A549 (cell line): ENCODE results near the gene ZNF526. TPM values are rescaled to one million over a fixed set of nuclear protein-coding genes. Genes with fewer than 3 reads are reported as not detected.
A peak's percentile ranks its signal among the peaks of the same experiment; 100 is the strongest.

ENCODE experiments used
- ATOH8 ChIP-seq: fragments of 250-450 bp; sonication (Bioruptor Pico); IDR thresholded peaks from 2 replicates; pipeline ENCODE4 v1.5.0; 2020; ENCODE audit warnings: low read depth, mild to moderate bottlenecking, moderate library complexity
- BCL3 ChIP-seq: fragments of >200 bp; sonication (Bioruptor Twin); formaldehyde crosslinking; IDR thresholded peaks from 3 replicates; pipeline ENCODE4 v1.6.1; 2016
- BHLHE40 ChIP-seq: IDR thresholded peaks from 2 replicates; pipeline ENCODE4 v1.6.1; 2012; ENCODE audit warnings: low read depth, low read length, inconsistent platforms
- CHD4 ChIP-seq: fragments of 200-600 bp; sonication (generic); IDR thresholded peaks from 2 replicates; pipeline ENCODE4 v1.6.1; 2016; ENCODE audit warnings: antibody characterized with exemption, mild to moderate bottlenecking, borderline replicate concordance
- EHF ChIP-seq: fragments of 250-450 bp; sonication (Bioruptor Pico); IDR thresholded peaks from 2 replicates; pipeline ENCODE4 v1.5.0; 2020; ENCODE audit warnings: mild to moderate bottlenecking
- EHMT2 ChIP-seq: fragments of 200-600 bp; sonication (generic); IDR thresholded peaks from 2 replicates; pipeline ENCODE4 v1.6.1; 2016; ENCODE audit warnings: antibody characterized with exemption, low read depth, mild to moderate bottlenecking, moderate library complexity
- ESRRA ChIP-seq: fragments of 150-350 bp; IDR thresholded peaks from 2 replicates; pipeline ENCODE4 v1.6.1; 2014; ENCODE audit warnings: mild to moderate bottlenecking, low read length, borderline replicate concordance
- HDAC2 ChIP-seq: fragments of 200-600 bp; sonication (generic); IDR thresholded peaks from 2 replicates; pipeline ENCODE4 v1.6.1; 2016
- HEYL ChIP-seq: fragments of 250-450 bp; sonication (Bioruptor Pico); IDR thresholded peaks from 2 replicates; pipeline ENCODE4 v1.8.0; 2021; ENCODE audit warnings: mild to moderate bottlenecking, moderate library complexity
- HOXA7 ChIP-seq: fragments of 250-450 bp; sonication (Bioruptor Pico); IDR thresholded peaks from 2 replicates; pipeline ENCODE4 v1.5.0; 2020; ENCODE audit warnings: mild to moderate bottlenecking, moderate library complexity
- HOXB13 ChIP-seq: fragments of 250-450 bp; sonication (Bioruptor Pico); IDR thresholded peaks from 2 replicates; pipeline ENCODE4 v1.5.0; 2020; ENCODE audit warnings: low read depth, mild to moderate bottlenecking, moderate library complexity
- HOXB5 ChIP-seq: fragments of 250-450 bp; sonication (Bioruptor Pico); IDR thresholded peaks from 2 replicates; pipeline ENCODE4 v1.5.0; 2020; ENCODE audit warnings: mild to moderate bottlenecking, moderate library complexity
- JUNB ChIP-seq: fragments of >200 bp; sonication (Bioruptor Twin); formaldehyde crosslinking; IDR thresholded peaks from 2 replicates; pipeline ENCODE4 v1.6.1; 2016
- KDM1A ChIP-seq: fragments of 200-600 bp; sonication (generic); IDR thresholded peaks from 2 replicates; pipeline ENCODE4 v1.6.1; 2016; ENCODE audit warnings: low read depth, mild to moderate bottlenecking
- MAFK ChIP-seq: fragments of 450-650 bp; IDR thresholded peaks from 2 replicates; pipeline ENCODE4 v1.6.1; 2014; ENCODE audit not compliant: partially characterized antibody
- MAX ChIP-seq: IDR thresholded peaks from 2 replicates; pipeline ENCODE4 v1.6.1; 2012
- MYC ChIP-seq: IDR thresholded peaks from 2 replicates; pipeline ENCODE4 v1.6.1; 2012; ENCODE audit warnings: mild to moderate bottlenecking, inconsistent platforms, low read length, improper control_type of control experiment, borderline replicate concordance
- NFE2L2 ChIP-seq: fragments of 150-350 bp; conservative IDR thresholded peaks from 2 replicates; pipeline ENCODE4 v1.6.1; 2014; ENCODE audit warnings: low read length
- NPAS2 ChIP-seq: fragments of 250-450 bp; sonication (Bioruptor Pico); IDR thresholded peaks from 2 replicates; pipeline ENCODE4 v1.8.0; 2022; ENCODE audit warnings: mild to moderate bottlenecking, moderate library complexity, borderline replicate concordance
- PBX3 ChIP-seq: IDR thresholded peaks from 2 replicates; pipeline ENCODE4 v1.6.1; 2012
- POLR2AphosphoS2 ChIP-seq: conservative IDR thresholded peaks from 2 replicates; pipeline ENCODE4 v1.6.1; 2012; ENCODE audit warnings: low read length, improper control_type of control experiment, inconsistent platforms
- RAD21 ChIP-seq, 2 experiments: fragments of >200 bp in 1 of 2; sonication (Bioruptor Twin) in 1 of 2; formaldehyde crosslinking in 1 of 2; IDR thresholded peaks in 1 of 2; conservative IDR thresholded peaks in 1 of 2; 2 replicates in 1 of 2; 3 replicates in 1 of 2; pipeline ENCODE4 v1.6.1; 2012 to 2018; ENCODE audit warnings: inconsistent platforms in 1 of 2
- RARB ChIP-seq: fragments of 250-450 bp; sonication (Bioruptor Pico); IDR thresholded peaks from 2 replicates; pipeline ENCODE4 v1.8.0; 2021; ENCODE audit warnings: mild to moderate bottlenecking, moderate library complexity
- RFX5 ChIP-seq: fragments of 450-650 bp; IDR thresholded peaks from 2 replicates; pipeline ENCODE4 v1.7.1; 2014; ENCODE audit warnings: antibody characterized with exemption, mild to moderate bottlenecking, moderate library complexity
- SREBF2 ChIP-seq: fragments of 450-650 bp; IDR thresholded peaks from 2 replicates; pipeline ENCODE4 v1.6.1; 2014; ENCODE audit warnings: mild to moderate bottlenecking, moderate library complexity
- ZC3H11A ChIP-seq: fragments of 450-650 bp; IDR thresholded peaks from 2 replicates; pipeline ENCODE4 v1.6.1; 2014; ENCODE audit warnings: antibody characterized with exemption, mild to moderate bottlenecking
- ZNF302 ChIP-seq: fragments of 250-450 bp; sonication (Bioruptor Pico); IDR thresholded peaks from 2 replicates; pipeline ENCODE4 v1.9.0; 2021; ENCODE audit warnings: inconsistent platforms, mild to moderate bottlenecking, moderate library complexity
- polyA plus RNA-seq, 4 experiments: library from polyadenylated mRNA; depleted of rRNA in 3 of 4; stranded (reverse); fragments of >200 nt; fragmentation: RNase III in 1 of 4; extraction: RNeasy Plus Mini Kit Qiagen cat#74134 plus additional on column Dnase treatment in 1 of 4; gene quantifications; 2 replicates in 3 of 4; 3 replicates in 1 of 4; pipeline ENCODE4 v1.2.3, GENCODE V29; 2011 to 2017

ZNF526 gene
- polyA plus RNA-seq, 2 of the 4 experiments (the other 2 are of a cell fraction), result 7.1 to 12.9 TPM

GRCh38 chr19:42254089-42254849, 34.2 kb downstream of the ZNF526 start (continued):
- TF ChIP-seq SREBF2 (no peak), BHLHE40 (no peak), HOXB13 (no peak), KDM1A (no peak), RFX5 (no peak), EHF (CRISPR knock-in tag) (no peak), EHMT2 (no peak), MYC (0 out of 2 replicates have a peak, but pooled peaks have one; percentile 52), JUNB (no peak), ATOH8 (CRISPR knock-in tag) (no peak), NFE2L2 (no peak), ZNF302 (no peak), POLR2AphosphoS2 (0 out of 2 replicates have a peak, but pooled peaks have one; percentile 66), RARB (0 out of 2 replicates have a peak, but pooled peaks have one; percentile 20), CHD4 (no peak), ESRRA (no peak; the same call in 1 of the 2 replicates), HOXA7 (CRISPR knock-in tag) (no peak; the same call in 1 of the 2 replicates), BCL3 (no peak), HEYL (CRISPR knock-in tag) (no peak), MAFK (no peak), NPAS2 (CRISPR knock-in tag) (0 out of 2 replicates have a peak, but pooled peaks have one; percentile 60), PBX3 (peak; percentile 64), HDAC2 (no peak), MAX (peak; percentile 78), ZC3H11A (no peak), HOXB5 (CRISPR knock-in tag) (no peak), RAD21 (conservative IDR thresholded peaks at IDR 0.05 in 1 of 2, IDR thresholded peaks at IDR 0.05 in 1 of 2) (no peak)
